HG03521 (cell line): ENCODE data around the gene SLC18A3.

ENCODE experiments used
- ATAC-seq: cut with Tn5 transposase; IDR thresholded peaks from one replicate; pipeline ENCODE4 v1.9.1; 2021; ENCODE audit warnings: mild to moderate bottlenecking, moderate library complexity; ENCODE audit not compliant: unreplicated experiment

Gene SLC18A3

DNA sequence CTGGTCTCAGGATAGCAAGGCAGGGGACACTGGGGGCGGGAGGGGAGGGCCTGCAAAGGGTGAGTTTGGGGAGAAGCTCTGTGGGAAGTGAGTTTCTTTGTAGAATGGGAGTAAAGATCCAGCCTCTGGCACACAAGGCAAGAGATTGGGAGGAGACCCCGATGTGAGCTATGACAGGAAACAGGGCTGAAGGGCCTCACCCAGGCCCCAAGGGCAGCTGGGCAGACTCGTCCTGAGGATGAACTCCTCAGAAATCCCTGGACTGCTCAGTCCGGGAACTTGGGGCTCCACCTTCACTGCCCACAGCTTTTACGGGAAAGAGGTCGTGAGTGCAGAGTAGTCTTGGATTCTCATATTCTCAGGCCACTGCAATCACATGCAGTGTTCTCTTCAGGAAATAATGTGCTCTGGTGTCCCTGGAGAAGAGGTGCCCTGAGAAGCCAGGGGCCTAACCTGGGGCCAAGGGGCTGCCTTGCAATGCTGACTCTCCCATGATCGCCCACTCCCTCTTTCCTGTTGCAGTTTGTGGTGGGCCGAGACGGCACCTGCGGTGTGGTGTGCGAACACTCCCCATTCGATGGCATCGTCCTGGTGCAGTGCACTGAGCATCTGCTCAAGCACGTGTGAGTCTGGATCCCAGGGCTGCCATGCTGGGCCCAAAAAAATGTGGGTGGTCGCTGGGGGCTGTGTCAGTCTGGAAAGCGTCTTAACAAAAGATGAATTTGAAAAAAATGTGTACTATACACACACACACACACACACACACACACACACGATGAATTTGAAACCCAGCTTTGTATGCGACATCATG is 38.1 kb downstream of the SLC18A3 start:
- ATAC-seq, result no peak

DNA sequence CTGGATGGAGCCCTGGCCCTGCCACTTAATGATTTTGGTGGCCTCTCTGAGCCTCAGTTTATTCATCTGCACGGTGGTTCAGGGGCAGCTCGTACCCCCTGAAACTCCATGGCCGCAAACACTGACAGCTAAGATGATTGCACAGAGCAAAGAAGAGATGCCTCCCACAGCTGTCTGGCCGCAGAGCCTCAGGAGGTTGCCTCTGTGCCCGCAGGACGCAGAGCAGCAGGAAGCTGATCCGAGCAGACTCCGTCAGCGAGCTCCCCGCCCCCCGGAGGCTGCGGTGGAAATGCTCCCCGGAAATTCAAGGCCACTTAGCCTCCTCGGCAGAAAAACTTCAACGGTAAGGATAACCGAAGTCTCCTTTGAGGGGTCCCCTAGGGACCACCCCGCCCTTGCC is 39.2 kb downstream of the SLC18A3 start:
- ATAC-seq, result no peak

DNA sequence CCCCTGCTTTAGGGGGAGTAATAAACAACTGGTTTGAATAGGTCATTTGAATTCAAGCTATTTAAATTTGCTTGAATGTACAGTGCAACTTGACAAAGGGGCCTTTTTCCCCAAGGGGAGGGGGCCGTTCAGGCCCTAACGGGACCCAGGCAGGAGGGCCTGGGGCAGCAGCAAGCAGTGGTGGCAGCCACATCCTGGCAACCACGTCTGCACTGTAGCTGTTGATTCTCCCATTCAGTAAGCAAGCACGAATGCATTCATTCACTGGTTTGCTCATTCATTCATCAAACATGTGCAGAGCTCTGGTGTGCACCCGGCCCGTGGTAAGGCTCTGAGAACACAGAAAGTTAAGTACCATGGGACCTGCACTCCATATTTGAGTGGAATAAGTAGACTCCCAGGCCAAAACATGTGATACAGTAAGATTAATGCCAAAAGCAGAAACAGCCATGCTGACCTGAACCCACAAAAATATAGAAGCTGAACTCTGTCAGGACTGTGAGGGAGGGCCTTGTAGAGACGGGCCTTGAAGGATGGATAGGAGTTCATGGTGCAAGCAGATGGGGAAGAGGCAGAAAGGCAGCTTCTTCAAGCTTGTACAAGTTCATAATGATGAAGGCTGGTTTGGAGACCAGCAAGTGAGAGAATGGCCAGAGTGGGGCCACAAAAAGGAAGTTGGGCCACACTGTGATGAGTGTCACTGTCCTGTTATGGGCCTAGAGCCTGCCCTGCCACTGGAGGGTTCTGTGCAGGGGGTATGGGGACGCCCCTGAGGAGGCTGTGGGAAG is 40.0 kb downstream of the SLC18A3 start:
- ATAC-seq, result no peak

DNA sequence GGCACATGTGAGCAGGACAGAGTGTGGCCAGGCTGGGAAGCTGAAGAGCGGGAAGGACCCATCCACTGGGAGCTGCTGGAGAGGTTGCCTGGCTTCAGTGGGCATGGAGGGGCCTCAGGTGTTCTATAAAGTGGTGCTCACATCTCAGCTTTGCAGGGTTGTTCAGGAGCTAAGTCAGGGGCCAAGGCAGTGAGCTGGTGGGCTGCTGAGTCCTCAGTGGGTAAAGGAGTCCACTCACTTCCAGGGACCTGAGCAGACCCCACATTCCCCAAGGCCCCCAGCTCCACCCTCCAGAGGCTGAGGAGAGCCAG is 40.6 kb downstream of the SLC18A3 start:
- no peak for ATAC-seq

DNA sequence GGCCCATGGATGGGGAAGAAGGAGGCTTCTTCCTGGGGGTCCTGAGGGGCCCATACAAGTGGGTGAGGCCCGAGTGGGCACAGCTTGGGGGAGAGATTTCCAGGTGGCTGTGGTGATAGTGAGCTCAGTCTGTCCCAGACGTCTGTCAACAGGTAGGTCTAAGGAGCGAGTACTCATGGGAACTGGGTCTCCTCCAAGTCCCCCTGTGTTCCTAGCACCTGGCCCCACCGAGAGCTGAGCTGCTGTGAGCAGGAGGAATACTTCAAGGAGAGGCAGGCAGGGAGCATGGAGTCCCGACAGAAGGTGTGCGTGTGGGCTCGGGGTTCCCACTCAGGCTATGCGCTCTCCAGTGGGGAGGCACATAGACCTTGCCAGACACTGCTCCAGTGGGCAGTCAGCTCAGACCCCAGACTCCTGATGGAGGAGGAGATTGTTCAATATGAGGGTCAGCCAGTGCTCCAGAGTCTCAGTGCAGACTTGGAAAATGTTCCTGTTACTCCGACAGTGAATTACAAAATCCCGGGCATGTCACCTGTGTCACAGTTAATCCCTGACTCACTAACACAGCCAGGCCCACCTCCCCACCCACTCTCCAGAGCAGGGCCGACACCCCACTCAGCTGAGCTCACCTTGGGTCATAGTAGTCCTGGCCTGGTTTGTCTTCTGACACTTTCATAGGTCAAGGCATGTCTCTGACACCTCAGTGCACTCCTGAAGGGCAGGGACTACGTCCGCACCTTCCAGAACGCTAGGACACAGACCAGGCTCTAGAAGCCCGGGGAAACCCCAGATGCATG is 41.1 kb downstream of the SLC18A3 start:
- no peak for ATAC-seq

DNA sequence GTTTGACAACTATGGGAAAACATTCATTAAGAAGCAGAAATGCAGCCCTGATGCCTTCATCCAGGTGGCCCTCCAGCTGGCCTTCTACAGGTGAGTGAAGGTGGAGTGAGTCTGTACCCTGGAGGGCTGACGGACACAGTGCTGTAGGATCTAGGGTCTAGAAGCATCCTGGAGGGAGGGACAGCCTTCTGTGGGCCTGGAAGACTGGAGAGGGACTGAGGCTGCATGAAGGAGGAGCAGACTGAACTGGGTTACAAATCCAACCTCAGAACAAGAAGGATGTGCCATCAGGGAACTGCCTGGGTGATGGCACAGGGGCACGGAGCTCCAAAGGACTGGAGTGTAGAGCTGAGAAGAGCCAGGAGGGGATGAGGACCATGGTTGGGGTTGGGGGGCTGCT is 41.8 kb downstream of the SLC18A3 start:
- ATAC-seq, result no peak

DNA sequence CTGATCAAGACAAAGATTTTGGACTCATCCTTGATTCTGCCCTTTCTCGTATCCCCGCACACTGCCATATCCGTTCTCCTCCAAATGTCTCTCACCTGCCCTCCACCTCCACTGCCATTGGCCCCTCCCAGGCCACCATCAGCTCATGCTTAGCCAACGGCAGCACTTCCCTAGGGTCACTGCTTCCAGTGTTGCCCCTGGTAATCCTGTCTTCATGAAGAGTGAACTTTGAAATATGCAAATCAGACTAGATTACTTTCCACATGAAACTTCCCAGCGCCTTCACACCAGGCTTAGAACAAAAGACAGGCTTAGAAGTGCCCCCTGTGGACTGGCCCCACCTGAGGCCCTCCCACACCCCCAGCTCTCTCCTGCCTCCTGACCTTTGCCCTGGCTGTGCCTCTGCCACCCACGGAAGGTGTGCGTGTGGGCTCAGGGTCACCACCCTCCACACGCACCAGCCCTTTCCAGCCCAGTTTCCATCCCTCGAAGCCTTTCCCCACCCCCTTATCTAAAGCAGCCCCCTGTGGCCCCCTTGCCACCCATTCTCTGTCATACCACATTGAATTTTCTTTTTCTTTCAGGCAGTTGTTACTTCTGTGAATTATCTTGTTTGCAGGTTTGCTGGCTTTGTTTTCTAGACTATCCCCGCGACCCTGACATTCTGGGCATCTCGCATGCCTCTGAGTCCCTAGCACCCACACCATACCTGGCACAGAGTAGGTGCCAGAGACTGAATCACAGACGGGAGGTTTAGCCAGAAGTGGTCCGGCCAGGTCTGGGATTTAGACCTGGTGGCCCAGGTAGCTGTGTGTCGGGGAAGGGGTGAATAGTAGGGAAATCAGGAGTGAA is 42.5 kb downstream of the SLC18A3 start:
- no peak for ATAC-seq

DNA sequence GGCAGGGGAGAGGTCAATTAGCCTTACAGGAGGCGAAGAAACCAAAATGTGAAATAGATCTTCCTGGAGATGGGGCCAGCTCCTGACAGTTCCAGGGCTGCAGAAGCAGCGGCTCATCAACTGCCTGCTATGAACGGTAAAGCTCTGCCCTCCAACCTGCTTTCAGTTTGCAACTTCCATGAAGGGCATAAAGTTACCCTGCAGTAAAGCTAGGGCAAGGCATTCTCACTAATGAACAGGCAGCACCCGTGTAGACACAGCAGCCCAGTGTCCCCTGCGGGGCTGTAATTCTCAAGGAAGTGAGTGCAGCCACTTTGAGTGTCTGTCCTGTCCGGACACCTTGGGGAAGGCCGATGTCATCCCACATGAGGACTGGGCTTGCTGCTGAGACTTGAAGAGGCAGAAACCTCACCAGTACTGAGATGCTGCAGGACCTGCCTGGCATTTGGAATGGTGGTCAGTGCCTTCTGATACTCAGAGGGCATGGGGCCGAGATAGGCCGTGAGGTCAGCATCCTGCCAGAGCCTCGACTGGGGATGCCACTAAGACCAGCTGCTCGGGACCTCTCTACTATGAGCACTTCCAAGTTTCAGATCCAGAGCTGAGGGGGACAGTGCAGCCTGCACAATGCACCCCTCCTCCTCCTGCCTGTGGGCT is 43.3 kb downstream of the SLC18A3 start:
- ATAC-seq, result no peak

DNA sequence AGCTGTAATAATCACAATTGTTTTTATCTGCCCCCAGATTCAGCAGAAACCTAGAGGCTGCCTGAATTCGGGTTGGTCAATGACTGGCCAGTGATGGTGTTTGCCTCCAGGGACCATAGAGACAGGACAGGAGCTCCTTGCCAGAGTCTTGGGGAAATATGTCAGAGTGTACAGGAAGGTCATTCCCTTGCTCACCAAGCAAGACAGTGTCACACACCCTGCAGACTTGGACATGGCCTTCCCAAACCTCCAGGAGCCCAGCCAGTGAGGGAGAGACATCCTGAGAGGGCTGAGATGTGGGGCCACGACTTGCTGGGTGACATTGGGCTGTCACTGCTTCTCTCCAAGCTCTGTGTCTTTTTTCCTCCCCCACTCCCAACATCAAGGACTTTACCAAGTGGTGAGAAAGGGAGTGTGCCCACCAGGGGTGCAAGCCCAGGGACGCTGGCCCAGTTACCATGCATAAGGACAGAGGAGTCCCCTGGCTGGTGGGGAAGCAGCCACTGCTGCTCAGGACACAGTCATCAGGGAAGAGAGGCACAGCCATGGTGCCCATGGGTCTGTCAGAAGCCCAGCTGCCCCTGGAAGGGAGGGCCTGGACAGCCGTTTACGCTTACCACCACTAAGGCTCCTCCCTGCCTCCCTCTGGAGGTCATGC is 44.1 kb downstream of the SLC18A3 start:
- no peak for ATAC-seq

DNA sequence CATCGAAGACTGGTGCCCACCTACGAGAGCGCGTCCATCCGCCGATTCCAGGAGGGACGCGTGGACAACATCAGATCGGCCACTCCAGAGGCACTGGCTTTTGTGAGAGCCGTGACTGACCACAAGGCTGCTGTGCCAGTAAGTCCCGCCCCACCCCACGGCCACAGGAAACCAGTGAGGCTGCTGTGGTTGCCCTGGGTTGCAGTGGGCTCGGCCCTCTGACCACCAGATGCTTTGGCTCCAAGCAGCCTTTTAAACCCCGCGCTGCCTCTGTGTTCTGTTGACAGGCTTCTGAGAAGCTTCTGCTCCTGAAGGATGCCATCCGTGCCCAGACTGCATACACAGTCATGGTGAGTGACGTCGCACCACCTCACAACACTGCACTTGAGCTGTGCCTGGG is 45.0 kb downstream of the SLC18A3 start:
- ATAC-seq, result no peak

DNA sequence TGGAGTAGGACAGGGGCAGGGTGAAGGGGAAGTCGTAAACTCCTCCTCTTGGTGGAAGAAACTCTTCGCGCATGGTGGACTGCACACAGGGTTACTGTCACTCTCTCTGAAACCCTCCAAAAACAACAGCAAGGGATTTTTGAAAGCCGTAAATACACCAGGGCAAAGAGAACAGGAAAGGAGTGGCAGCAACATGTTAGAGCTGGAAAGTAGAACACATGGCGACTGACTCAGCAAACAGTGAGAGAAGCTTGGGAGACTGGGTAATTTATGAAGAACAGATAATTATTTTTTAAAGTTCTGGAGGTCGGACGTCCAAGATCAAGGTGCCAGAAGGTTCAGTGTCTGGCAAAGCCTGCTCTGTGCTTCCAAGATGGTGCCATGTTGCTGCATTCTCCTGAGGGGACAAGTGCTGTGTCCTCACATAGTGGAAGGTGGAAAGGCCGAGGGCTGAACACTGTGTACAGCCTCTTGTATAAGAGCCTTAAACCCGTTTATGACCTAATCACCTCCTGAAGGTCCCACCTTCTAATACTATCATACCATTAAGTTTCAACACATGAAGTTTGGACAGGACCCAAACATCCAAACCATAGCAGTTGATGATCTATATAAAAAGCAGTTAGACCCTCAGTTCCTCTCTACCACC is 46.9 kb downstream of the SLC18A3 start:
- no peak for ATAC-seq

DNA sequence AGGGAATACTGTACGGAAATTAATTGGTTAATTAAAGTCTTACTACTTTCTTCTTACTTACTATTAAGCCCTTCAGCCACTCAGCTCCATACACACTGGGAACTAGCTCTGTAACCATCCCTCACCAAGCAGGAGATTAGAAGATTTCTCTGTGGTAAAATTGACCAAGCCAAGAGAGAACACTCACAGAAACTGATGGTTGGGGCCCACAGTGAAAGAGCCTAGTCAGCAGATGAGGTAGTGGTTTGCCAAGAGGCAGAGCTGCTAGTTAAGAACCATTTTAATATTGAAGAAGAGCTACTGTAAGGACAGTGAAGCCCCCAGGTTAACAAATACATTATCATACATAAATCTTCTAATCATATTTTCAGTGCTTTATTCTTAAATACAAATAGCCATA is 47.5 kb downstream of the SLC18A3 start:
- ATAC-seq, result no peak

DNA sequence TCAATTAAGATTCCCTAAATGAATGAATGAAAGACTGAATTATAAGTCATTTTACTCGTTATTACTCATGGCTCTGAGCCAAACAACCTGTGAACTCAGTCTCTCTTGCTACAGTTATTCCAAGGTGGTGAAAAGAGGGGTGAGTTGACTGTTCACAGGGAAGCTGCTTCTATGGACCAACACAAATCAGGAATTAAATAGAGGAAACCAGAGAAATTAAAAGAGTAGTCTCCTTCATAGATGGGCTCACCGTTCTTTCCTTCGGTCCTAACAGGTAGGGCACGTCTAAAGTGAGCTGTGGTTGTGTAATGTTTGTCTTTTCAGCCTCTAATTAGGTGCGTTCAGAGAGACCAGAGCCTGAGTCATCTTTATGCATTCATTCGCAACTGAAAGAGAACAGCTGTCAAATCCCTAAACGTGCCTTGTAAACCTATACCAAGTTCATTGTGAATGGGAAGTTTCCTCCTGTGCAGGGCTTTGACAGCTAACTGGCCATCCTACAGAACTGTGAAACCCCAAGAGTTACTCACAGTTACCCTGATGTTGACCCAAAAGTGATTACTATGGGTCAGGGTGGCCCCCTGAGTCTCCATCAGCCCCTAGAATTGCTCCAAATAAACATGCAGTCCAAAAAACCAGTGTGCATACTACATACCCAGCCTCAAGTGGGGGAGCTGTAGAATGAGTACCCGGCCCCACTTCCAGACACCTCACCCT is 51.2 kb downstream of the SLC18A3 start:
- ATAC-seq, result no peak
